ENCODE results near the gene RNF5.
A peak's percentile ranks its signal among the peaks of the same experiment; 100 is the strongest.

The RNF5 gene

DNA sequence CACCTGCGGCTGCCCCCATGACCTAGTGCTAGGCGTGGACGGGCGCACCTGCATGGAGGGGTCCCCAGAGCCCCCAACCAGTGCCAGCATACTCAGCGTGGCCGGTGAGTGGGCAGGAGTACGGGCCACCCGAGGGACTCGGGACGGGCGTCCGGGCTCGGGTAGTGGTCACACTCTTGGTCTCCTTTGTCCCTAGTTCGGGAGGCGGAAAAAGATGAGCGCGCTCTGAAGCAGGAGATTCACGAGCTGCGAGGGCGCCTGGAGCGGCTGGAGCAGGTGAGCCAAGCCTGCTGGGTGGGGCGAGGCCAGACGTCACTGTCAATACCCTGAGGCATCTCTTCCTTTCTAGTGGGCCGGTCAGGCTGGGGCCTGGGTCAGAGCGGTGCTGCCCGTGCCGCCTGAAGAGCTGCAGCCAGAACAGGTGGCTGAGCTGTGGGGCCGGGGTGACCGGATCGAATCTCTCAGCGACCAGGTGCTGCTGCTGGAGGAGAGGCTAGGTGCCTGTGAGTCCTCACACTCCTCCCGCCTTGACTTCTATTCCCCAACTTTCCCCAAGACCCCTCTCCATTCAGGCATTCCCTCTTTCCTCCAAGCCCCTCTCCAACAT is 10.9 kb upstream of the RNF5 start:
- Mint-ChIP-seq H3K4me1 (peaks cover 14% of the 10 kb centered on the region), H3K9me3 (no peaks in the 10 kb centered on the region), H3K4me3 (no peak overlapping the region), H3K27me3 (no peaks in the 10 kb centered on the region), H3K27ac (peak overlapping the region; percentile 5 to 16)
- no peak for DNase-seq
- no peak for ATAC-seq

DNA sequence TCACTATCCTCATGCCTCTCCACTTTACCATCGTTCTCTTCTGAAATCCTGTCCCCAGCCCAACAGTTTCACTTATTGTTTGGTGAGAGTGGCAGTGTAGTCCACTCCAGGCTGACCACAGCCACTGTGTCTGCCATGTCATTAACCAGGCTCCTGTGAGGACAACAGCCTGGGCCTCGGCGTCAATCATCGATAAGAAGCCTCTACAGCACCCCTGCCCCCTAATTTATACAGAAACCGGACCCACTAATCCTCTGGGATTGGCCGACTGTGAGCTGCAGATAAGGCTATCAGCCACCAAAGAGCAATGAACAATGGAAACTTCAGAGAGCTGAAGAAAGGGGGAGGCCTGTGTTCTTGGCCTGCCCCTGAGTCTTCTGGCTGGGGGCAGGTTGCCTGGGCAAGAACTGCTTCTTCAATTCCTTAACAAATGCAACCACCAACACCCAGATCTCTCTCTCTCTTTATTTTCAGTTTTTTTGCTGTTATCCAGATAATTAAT is 10.4 kb upstream of the RNF5 start:
- H3K4me1 Mint-ChIP-seq = peaks cover 17% of the 10 kb centered on the region
- no peaks in the 10 kb centered on the region for H3K27me3 Mint-ChIP-seq
- DNase-seq (no peak), ATAC-seq (no peak)
- H3K27ac Mint-ChIP-seq = peak overlapping the region; percentile 16 to 37
- H3K4me3 Mint-ChIP-seq = no peak overlapping the region
- H3K9me3 Mint-ChIP-seq = no peaks in the 10 kb centered on the region

DNA sequence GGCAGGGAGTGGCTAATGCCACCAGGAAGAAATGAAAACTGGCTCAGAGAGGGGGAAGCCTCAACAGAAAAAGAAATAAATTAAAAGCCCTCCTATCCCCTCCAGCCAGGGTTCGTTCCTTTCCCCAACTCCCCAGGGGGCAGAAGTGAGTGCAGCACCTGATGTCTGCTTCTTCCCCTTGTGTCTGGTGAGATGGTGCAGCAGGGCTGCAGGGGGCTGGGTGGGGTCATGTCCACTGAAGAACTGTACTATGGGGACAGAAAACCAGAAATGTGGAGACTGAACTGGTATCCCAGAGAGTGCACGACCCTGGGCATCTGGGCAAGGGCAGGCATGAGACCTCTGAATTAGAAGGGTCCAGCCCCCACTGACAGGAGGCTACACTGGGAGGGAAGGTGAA is 9.9 kb upstream of the RNF5 start:
- H3K27ac Mint-ChIP-seq = peak overlapping the region in 1 of 2 donors; percentile 37

DNA sequence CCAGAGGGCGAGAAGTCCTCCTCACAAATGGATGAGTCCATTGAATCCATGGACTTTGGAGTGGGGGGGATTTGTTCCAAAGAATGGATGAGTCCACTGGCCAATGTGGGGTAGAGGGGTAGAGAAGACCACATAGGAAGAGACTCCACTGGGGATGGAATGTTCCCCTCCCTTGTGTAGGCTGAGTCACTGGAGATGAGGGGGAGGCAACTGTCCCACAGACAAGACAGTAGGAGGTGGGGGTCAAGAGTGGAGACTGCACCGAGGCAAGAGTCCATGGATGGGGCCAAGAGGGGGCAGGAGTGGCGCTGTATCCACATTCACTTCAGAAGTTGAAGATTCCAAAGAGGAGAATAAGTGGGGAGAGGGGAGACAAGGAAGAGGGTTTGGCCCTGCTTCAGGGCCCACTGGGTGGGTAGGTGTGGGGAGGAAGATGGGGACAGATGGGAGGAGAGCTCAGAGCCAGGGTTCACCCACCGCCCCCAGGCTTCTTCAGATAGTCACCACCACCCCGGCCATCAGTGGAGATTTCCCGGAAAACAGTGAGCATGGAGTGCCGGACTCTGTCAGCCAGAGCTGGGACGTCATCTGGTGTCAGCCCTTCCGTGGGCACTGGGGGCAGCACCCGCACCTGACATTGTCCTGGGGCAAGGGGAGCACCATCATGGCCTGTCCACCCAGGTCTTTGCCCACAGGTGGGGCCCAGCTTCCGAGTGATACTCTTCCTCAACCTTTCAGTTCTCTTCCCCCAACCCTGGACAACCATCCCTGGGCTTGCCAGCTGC is 9.2 kb upstream of the RNF5 start:
- DNase-seq = no peak
- Mint-ChIP-seq H3K27me3 (no peaks in the 10 kb centered on the region), H3K27ac (peak overlapping the region; percentile 16 to 35), H3K4me1 (peaks cover 26% of the 10 kb centered on the region), H3K4me3 (no peak overlapping the region), H3K9me3 (no peaks in the 10 kb centered on the region)
- ATAC-seq = no peak

More for the DNA sequence above, 9.9 kb upstream of the RNF5 start:
- Mint-ChIP-seq H3K4me3 (no peak overlapping the region), H3K4me1 (peaks cover 22% of the 10 kb centered on the region), H3K9me3 (no peaks in the 10 kb centered on the region), H3K27me3 (no peaks in the 10 kb centered on the region)
- ATAC-seq (no peak), DNase-seq (no peak)

DNA sequence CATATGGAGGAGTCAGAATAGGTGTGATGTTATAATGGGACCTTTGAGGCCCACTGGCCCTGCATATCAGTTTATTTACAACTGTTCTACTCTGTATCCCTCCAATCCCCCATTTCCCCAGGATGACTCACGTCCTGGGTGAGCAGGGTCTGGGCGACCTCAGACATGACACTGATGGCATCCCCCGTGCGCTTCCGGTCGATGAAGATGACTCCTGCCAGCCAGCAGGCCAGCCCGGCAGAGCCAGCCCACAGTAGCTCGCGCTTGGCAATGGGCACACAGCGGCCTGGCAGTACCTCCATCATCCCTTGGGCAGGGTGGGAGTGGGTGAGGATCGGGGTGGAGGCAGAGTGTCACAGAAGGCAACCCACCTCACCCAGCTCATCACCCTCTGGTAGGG is 7.9 kb upstream of the RNF5 start:
- Mint-ChIP-seq H3K9me3 (no peaks in the 10 kb centered on the region), H3K4me1 (peaks cover 34% of the 10 kb centered on the region), H3K27ac (no peak overlapping the region), H3K27me3 (no peaks in the 10 kb centered on the region), H3K4me3 (no peak overlapping the region)
- ATAC-seq (no peak), DNase-seq (no peak)

DNA sequence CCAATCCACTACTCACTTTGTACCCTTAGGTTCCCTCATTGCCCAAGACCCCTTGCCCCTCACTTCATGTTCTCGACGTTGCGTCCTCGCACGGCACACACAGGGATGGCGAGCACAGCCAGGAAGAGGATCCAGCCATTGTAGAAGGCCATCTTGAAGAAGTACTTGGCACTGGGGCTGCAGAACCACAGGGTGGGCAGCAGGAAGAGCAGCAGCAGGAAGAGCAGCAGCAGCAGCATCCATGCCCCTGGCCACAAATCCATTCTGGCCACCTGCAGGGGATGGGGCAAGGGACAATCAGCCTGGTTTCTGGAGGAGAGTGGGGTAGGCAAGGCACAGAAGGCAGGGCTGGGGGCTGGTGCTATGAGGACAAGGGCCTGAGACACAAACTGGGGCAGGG is 7.0 kb upstream of the RNF5 start:
- no peaks in the 10 kb centered on the region for H3K27me3 Mint-ChIP-seq
- no peaks in the 10 kb centered on the region for H3K9me3 Mint-ChIP-seq
- ATAC-seq = no peak
- peaks cover 37% of the 10 kb centered on the region for H3K4me1 Mint-ChIP-seq
- no peak for DNase-seq
- H3K4me3 Mint-ChIP-seq = no peak overlapping the region
- no peak overlapping the region for H3K27ac Mint-ChIP-seq

DNA sequence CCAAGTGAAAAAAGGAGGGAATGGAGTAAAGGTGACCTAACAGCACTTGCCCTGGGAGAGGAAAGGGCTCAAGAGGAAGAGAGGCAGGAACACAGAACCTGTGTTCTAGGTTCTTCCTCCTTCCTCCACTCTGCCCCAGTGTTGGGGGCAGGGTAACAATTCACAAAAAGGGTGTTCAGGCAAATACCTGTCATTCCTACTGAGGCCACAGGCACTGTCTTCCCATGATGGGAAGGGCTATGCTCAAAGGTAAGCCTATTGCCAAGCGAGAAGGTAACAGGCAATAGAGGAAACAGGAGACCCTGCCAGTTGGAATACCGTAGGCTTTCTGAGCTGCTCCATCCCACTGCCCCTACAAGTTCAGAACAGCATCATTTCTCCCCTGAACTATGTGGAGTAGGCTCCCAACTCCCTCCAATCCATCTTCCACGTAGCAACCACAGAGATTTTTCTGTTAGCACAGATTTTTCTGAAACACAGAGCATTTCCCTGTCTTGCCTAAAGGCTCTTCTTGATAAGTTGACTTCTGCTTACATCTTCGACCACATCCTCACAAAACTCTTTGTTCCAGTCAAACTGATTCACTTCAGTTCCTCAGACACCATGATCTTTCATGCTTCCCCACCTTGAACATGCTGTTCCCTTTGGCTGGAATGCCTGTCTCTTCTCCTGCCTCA is 5.0 kb upstream of the RNF5 start:
- Mint-ChIP-seq H3K27me3 (no peaks in the 10 kb centered on the region), H3K4me3 (no peak overlapping the region), H3K9me3 (no peaks in the 10 kb centered on the region), H3K27ac (no peak overlapping the region), H3K4me1 (peaks cover 47% of the 10 kb centered on the region)
- ATAC-seq (no peak), DNase-seq (no peak)

DNA sequence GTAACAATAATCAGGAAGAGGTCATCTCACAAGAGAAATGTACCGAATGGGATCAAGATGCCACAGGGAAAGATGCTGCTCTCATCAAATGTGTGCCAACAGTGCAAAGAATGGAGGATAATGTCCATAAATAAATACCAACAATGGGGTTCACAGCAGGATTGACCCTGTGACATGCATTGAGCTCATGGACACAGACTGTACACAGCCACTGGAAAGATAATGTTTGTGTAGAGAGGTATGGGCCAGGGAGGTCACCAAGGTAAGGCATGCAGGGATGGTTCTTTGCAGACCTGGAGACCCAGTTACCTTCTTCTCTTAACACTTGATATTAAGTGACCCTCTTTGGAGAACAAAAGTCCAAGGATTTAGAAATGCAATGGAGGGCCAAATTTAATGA is 3.8 kb upstream of the RNF5 start:
- no peak for DNase-seq
- Mint-ChIP-seq H3K4me1 (peaks cover 56% of the 10 kb centered on the region), H3K27ac (no peak overlapping the region), H3K27me3 (no peaks in the 10 kb centered on the region), H3K4me3 (peak overlapping the region in 1 of 2 donors; percentile 68), H3K9me3 (no peaks in the 10 kb centered on the region)
- ATAC-seq = no peak

DNA sequence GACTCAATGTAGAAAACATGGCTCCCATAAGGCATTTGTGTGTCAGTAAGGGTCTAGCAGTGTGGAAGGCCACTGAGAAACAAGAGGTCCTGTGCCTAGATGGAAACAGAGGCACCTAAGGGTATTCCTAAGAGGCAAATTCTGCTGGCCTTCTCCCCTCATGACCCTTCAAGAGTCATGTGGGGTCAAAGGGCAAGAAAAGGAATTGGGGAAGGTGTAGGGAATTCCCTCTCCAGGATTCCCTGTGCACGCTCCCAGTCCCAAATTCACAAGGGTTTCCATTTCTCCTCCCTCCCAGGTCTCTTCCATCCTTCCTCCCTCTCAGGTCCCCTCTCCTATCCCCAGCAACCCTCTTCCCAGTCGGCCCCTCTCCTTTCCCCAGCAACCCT is 2.9 kb upstream of the RNF5 start:
- ATAC-seq = no peak
- Mint-ChIP-seq H3K4me1 (peaks cover 65% of the 10 kb centered on the region), H3K4me3 (peak overlapping the region; percentile 86 to 94), H3K27me3 (no peaks in the 10 kb centered on the region), H3K27ac (peak overlapping the region; percentile 47 to 51), H3K9me3 (no peaks in the 10 kb centered on the region)
- DNase-seq = no peak

DNA sequence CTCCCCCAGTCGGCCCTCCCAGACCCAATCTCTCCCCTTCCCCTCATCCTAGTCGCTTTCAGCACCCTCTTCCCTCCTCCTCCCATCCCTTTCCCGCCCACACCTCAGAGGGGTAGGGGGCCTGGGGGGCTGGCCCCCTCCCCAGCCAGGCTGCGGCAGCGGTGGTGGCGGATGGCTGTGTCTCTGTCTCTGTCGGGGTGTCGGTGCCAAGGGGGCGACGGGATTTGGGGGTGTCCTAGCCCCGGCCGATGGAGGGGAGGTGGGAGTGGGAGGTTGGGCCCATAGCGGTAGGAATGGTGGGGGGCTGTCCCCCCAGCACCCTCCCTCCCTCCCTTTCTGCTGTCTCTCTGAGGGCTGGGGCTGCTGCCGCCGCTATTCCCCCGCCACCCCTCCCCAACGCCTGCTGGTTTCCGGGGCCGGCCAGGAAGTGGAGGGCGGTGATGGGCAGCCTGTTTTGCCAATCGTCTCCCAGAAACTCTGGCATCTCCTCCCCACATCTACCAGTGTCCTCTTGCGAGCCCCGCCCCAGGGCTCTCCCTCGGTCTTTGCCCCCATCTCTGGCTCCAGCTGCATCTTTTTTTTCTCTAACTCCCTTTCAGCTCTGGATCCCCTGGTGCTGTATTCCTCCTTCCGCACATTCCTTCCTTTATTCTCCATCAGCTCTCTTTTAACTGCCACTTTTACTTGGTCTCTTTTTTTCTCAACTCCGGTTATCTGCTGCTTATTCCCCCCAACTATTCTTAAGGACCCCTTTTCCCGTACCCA is 2.3 kb upstream of the RNF5 start, which contains the start of gene AGPAT1:
Gene AGPAT1 (minus strand): TSS at position 374 of the 765 bp plus-strand sequence. CDS start 4,588 bp downstream, outside the sequence.
- no peaks in the 10 kb centered on the region for H3K9me3 Mint-ChIP-seq
- DNase-seq (peak; percentile 96 to 97), ATAC-seq (peak; percentile 64)
- peak within 1 kb of the TSS; percentile 86 to 94 for H3K4me3 Mint-ChIP-seq
- H3K4me1 Mint-ChIP-seq = peaks cover 70% of the 10 kb centered on the region
- H3K27me3 Mint-ChIP-seq = no peaks in the 10 kb centered on the region
- H3K27ac Mint-ChIP-seq = peak within 1 kb of the TSS; percentile 96 to 98

DNA sequence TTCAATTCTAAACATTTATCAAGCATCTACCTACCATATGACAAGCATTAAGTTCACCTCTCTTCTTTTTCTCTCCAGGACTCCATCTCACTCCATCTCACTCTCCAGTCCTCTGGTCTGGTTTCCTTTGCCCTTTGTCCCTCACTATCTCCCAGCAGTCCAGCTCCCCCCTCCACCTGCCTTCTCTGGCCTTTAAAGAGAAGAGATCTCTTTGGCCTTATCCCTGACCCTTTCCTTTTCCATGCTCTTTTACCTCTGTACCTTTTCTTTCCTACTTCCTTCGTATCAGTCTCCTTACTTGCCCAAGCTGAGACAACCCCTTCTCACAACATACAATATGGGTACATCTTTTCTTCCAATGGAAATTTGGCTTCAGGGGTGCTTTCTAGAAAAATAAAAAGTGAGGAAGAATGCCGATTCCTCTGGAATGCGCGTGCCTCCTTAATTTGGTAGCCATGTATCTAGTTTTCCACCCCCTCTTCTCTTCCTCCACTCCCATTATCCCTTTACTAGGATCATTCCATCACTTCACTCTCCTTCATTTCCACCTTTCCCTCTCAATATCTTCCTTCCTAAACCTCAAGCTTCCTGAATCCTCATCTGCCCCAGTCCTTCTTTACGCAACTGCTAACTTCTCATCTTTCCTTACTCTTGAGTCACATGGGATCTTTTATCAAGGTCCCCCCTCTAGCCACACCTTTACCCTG is 1.6 kb upstream of the RNF5 start:
- peaks cover 71% of the 10 kb centered on the region for H3K4me1 Mint-ChIP-seq
- H3K27me3 Mint-ChIP-seq = no peaks in the 10 kb centered on the region
- ATAC-seq (no peak), DNase-seq (no peak)
- H3K9me3 Mint-ChIP-seq = no peaks in the 10 kb centered on the region
- peak overlapping the region; percentile 96 to 98 for H3K27ac Mint-ChIP-seq
- peak overlapping the region; percentile 86 to 94 for H3K4me3 Mint-ChIP-seq

DNA sequence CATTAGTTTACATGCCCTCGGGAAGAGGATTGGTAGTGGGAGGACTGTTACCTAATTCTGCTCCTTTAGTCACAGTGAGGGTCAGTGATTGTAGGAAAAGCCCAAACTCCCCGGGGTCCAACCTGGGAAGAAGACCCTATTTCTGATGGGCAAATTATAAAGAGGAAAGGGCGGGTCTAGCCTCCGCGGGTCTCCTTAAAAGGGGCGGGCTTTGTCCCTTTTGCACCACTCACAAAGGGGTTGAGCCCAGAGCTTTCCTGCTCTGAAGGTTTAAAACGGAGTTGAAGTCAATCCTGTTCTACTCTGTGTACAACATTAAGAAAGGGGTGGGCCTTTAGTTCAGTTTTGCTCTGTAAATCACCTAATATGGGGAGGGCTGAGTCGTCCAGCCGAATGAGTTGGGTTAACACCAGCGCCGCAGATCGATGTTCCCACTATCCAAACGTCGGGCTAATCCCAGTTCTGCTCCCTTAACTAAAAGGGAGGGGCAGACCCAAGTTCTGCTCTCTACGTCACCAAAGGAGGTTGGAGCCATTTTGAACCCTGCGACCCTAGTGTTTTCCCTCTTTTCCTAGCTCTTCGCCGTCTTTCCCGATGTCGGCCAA is 920 bp upstream of the RNF5 start:
- H3K9me3 Mint-ChIP-seq = no peaks in the 10 kb centered on the region
- H3K27me3 Mint-ChIP-seq = no peaks in the 10 kb centered on the region
- ATAC-seq (peak; percentile 10), DNase-seq (peak in 1 of 2 donors; percentile 52)
- peaks cover 74% of the 10 kb centered on the region for H3K4me1 Mint-ChIP-seq
- H3K27ac Mint-ChIP-seq = peak overlapping the region; percentile 96 to 98
- H3K4me3 Mint-ChIP-seq = peak overlapping the region; percentile 86 to 94

DNA sequence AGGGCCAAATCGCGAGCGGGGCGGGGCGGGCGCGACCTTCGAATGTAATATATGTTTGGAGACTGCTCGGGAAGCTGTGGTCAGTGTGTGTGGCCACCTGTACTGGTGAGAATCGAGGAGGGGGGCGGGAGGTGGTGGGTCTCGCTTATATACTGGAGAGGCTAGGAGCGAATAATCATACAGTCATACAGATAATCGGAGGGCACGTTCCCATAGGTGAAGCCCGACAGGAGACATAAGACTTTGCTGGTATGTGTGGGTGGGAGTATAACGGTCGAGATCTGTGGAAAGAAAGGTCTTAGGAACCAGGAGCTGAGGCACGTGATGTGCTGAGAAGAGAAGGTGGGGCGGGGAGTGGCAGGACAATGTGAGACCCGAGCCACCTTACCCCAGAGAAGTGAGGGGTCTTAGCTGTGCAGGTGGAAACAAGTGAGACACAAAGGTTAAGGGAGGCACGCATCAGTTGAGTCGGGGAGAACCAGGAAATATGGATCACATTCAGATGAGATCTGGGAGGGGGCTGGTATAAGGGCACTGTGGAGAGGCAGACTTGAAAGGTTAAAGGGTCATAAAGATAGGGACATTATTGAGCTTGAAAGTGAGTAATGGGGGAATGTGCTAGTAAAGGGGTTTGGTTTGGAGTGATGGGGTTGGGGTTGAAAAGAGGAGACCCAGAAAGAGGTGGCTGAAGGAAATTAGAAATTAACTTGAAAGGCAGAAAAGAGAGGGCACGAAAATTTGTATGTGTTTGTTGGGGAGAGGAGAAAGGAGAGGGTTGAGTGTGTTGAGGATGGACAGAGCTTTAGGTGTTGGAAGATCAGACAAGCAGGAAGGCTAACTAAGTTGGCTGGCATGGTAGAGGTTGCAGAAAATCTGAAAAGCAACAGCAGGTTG is 589 bp downstream of the RNF5 start:
- ATAC-seq (no peak), DNase-seq (no peak)
- H3K4me1 Mint-ChIP-seq = peaks cover 74% of the 10 kb centered on the region
- H3K27ac Mint-ChIP-seq = peak overlapping the region; percentile 85 to 98
- H3K9me3 Mint-ChIP-seq = no peaks in the 10 kb centered on the region
- no peaks in the 10 kb centered on the region for H3K27me3 Mint-ChIP-seq
- H3K4me3 Mint-ChIP-seq = peak overlapping the region; percentile 86 to 94

All from stimulated activated naive CD8-positive, alpha-beta T cell treated with anti-CD3 and anti-CD28 coated beads, Interleukin-15, amount 100 ng/mL, for 72 hours (primary cell).